ENCODE results near the gene TFPT. TPM values are rescaled to one million over a fixed set of nuclear protein-coding genes. Genes with fewer than 3 reads are reported as not detected.

The TFPT gene
- total RNA-seq, 3 donors from 2014 or later (not counting 1 experiment from before 2014, with no cell fraction given) = 14.1 to 14.4 (median 14.2) TPM

- peaks cover 39 to 65% of the 10 kb centered on the region in 2 donors for H3K4me1 Mint-ChIP-seq
- peak overlapping the region in 1 of 2 donors; percentile 60 for H3K27ac Mint-ChIP-seq
- Histone ChIP-seq H3K4me1 (ENCODE audit: control insufficient read depth, insufficient read depth, low read length) (peaks cover 26% of the 10 kb centered on the region), H3K36me3 (ENCODE audit: control insufficient read depth, insufficient read depth, low read length) (peaks cover 50% of the 10 kb centered on the region), H3K27ac (ENCODE audit: low read length) (no peak overlapping the region), H3K4me3 (ENCODE audit: low read length) (no peak overlapping the region), H3K27me3 (ENCODE audit: control insufficient read depth, insufficient read depth, low read length) (no peaks in the 10 kb centered on the region), H3K9me3 (ENCODE audit: control insufficient read depth, insufficient read depth, low read length) (no peaks in the 10 kb centered on the region)
- no peaks in the 10 kb centered on the region for H3K27me3 Mint-ChIP-seq (ENCODE audit: low read depth in 2 of 2)
- intact Hi-C loops (cut with micrococcal nuclease) = no loop called here
- WGBS (ENCODE audit: insufficient coverage) = 86% methylated on average over 7 of the region's 7 CpGs
- no peaks in the 10 kb centered on the region for H3K36me3 Mint-ChIP-seq
- H3K9me3 Mint-ChIP-seq = no peaks in the 10 kb centered on the region
- ATAC-seq (no peak), DNase-seq (no peak)
- TF ChIP-seq CTCF (IDR thresholded peaks at IDR 0.05) = no peak
- no peak overlapping the region for H3K4me3 Mint-ChIP-seq
Observed at GRCh38 chr19:54142166-54142780, 26.8 kb upstream of the TFPT start.

- peak overlapping the region in 1 of 2 donors; percentile 25 for H3K27ac Mint-ChIP-seq
- H3K36me3 ChIP-seq (ENCODE audit: control insufficient read depth, insufficient read depth, low read length) = peaks cover 40% of the 10 kb centered on the region
- no peaks in the 10 kb centered on the region for H3K27me3 Mint-ChIP-seq (ENCODE audit: low read depth in 2 of 2)
- peaks cover 30% of the 10 kb centered on the region for H3K4me1 ChIP-seq (ENCODE audit: control insufficient read depth, insufficient read depth, low read length)
- no peaks in the 10 kb centered on the region for H3K9me3 ChIP-seq (ENCODE audit: control insufficient read depth, insufficient read depth, low read length)
- no peaks in the 10 kb centered on the region for H3K9me3 Mint-ChIP-seq
- no peak for TF ChIP-seq CTCF (IDR thresholded peaks at IDR 0.05)
- peaks cover 46 to 74% of the 10 kb centered on the region in 2 donors for H3K4me1 Mint-ChIP-seq
- no peak for ATAC-seq
- no peaks in the 10 kb centered on the region for H3K27me3 ChIP-seq (ENCODE audit: control insufficient read depth, insufficient read depth, low read length)
- WGBS (ENCODE audit: insufficient coverage) = 100% methylated on average over 1 of the region's 3 CpGs
- H3K4me3 Mint-ChIP-seq = no peak overlapping the region
- no peak overlapping the region for H3K27ac ChIP-seq (ENCODE audit: low read length)
- DNase-seq = no peak
- no peak overlapping the region for H3K4me3 ChIP-seq (ENCODE audit: low read length)
- intact Hi-C loops (cut with micrococcal nuclease) = no loop called here
- no peaks in the 10 kb centered on the region for H3K36me3 Mint-ChIP-seq
Observed at GRCh38 chr19:54141356-54141755, 25.9 kb upstream of the TFPT start.

- H3K9me3 Mint-ChIP-seq = no peaks in the 10 kb centered on the region
- Histone ChIP-seq H3K27ac (ENCODE audit: low read length) (peak overlapping the region; percentile 45), H3K9me3 (ENCODE audit: control insufficient read depth, insufficient read depth, low read length) (peaks cover under 1% of the 10 kb centered on the region), H3K27me3 (ENCODE audit: control insufficient read depth, insufficient read depth, low read length) (no peaks in the 10 kb centered on the region), H3K4me3 (ENCODE audit: low read length) (peak overlapping the region; percentile 76), H3K36me3 (ENCODE audit: control insufficient read depth, insufficient read depth, low read length) (peaks cover 14% of the 10 kb centered on the region), H3K4me1 (ENCODE audit: control insufficient read depth, insufficient read depth, low read length) (peaks cover 39% of the 10 kb centered on the region)
- peak overlapping the region; percentile 92 for H3K4me3 Mint-ChIP-seq
- WGBS (ENCODE audit: insufficient coverage) = 42% methylated on average over 24 of the region's 31 CpGs
- peak in 1 of 2 donors; percentile 40 for DNase-seq
- no peaks in the 10 kb centered on the region for H3K36me3 Mint-ChIP-seq
- H3K27ac Mint-ChIP-seq = peak overlapping the region; percentile 80 to 88
- no peak for ATAC-seq
- H3K27me3 Mint-ChIP-seq (ENCODE audit: low read depth in 2 of 2) = no peaks in the 10 kb centered on the region
- intact Hi-C loops (cut with micrococcal nuclease) = no loop called here
- peaks cover 50 to 68% of the 10 kb centered on the region in 2 donors for H3K4me1 Mint-ChIP-seq
- TF ChIP-seq CTCF (IDR thresholded peaks at IDR 0.05) = no peak
Observed at GRCh38 chr19:54138489-54139256, 23.2 kb upstream of the TFPT start.
